Measurements from ENCODE around the gene CYP27C1. TPM values are rescaled to one million over a fixed set of nuclear protein-coding genes. Genes with fewer than 3 reads are reported as not detected.
"Not testable (repeated sequence)": the region's sequence is repeated elsewhere in the genome, so short reads cannot be mapped to it uniquely, and the experiment has no call there.

CYP27C1 gene
- total RNA-seq, 1 donor from 2014 or later: 10.2 TPM

DNA sequence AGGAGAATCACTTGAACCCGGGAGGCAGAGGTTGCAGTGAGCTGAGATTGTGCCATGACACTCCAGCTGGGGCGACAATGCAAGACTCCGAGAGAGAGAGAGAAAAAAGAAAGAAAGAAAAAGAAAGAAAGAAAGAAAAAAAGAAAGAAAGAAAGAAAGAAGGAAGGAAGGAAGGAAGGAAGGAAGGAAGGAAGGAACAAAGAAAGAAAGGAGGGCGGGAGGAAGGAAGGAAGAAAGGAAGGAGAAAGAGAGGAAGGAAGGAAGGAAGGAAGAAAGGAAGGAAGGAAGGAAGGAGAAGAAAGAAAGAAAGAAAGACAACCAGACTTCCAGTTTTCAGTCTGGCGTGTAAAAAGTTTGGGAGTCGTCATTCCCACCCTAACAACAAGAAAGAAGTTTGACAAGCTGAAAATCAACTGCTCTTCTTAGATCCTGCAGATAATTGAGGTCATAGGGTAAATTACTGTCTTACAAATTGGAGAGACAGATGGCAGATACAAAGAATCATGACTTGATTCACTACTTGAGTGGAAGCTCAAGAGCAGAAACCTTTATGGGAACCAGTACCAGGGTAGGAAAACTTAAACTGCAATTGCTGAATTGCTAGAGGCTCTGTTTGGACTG, 15.1 kb upstream of the CYP27C1 start:
- Mint-ChIP-seq H3K27ac (ENCODE audit: unreplicated experiment) (no peak overlapping the region), H3K4me3 (no peak overlapping the region)

DNA sequence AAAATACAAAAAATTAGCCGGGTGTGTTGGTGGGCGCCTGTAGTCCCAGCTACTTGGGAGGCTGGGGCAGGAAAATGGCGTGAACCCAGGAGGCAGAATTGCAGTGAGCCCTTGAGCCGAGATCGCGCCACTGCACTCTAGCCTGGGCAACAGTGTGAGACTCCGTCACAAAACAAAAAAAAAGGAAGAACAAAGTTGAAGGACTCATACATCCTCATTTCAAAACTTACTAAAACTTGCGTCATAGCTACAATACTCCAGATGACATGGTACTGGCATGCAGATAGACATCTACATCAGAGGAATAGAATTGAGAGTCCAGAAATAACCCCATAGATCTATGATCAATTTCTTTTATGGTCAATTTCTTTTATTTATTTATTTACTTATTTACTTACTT, 13.6 kb upstream of the CYP27C1 start:
- Mint-ChIP-seq H3K9me3 (peaks cover 9% of the 10 kb centered on the region), H3K4me3 (no peak overlapping the region), H3K27me3 (ENCODE audit: low read depth) (no peaks in the 10 kb centered on the region), H3K4me1 (peaks cover 11% of the 10 kb centered on the region), H3K27ac (ENCODE audit: unreplicated experiment) (no peak overlapping the region), H3K36me3 (ENCODE audit: low read depth) (peaks cover 9% of the 10 kb centered on the region)
- TF ChIP-seq, protein P1, sequence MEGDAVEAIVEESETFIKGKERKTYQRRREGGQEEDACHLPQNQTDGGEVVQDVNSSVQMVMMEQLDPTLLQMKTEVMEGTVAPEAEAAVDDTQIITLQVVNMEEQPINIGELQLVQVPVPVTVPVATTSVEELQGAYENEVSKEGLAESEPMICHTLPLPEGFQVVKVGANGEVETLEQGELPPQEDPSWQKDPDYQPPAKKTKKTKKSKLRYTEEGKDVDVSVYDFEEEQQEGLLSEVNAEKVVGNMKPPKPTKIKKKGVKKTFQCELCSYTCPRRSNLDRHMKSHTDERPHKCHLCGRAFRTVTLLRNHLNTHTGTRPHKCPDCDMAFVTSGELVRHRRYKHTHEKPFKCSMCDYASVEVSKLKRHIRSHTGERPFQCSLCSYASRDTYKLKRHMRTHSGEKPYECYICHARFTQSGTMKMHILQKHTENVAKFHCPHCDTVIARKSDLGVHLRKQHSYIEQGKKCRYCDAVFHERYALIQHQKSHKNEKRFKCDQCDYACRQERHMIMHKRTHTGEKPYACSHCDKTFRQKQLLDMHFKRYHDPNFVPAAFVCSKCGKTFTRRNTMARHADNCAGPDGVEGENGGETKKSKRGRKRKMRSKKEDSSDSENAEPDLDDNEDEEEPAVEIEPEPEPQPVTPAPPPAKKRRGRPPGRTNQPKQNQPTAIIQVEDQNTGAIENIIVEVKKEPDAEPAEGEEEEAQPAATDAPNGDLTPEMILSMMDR (conservative IDR thresholded peaks at IDR 0.05): no peak
- DNase-seq (ENCODE audit: low read depth, low spot score): no peak

More for the DNA sequence above, 15.1 kb upstream of the CYP27C1 start:
- peaks cover 16% of the 10 kb centered on the region for H3K36me3 Mint-ChIP-seq (ENCODE audit: low read depth)
- no peaks in the 10 kb centered on the region for H3K27me3 Mint-ChIP-seq (ENCODE audit: low read depth)
- peaks cover 6% of the 10 kb centered on the region for H3K9me3 Mint-ChIP-seq
- no peak for DNase-seq (ENCODE audit: low read depth, low spot score)
- H3K4me1 Mint-ChIP-seq: peaks cover 11% of the 10 kb centered on the region
- TF ChIP-seq, protein P1 (conservative IDR thresholded peaks at IDR 0.05): no peak

DNA sequence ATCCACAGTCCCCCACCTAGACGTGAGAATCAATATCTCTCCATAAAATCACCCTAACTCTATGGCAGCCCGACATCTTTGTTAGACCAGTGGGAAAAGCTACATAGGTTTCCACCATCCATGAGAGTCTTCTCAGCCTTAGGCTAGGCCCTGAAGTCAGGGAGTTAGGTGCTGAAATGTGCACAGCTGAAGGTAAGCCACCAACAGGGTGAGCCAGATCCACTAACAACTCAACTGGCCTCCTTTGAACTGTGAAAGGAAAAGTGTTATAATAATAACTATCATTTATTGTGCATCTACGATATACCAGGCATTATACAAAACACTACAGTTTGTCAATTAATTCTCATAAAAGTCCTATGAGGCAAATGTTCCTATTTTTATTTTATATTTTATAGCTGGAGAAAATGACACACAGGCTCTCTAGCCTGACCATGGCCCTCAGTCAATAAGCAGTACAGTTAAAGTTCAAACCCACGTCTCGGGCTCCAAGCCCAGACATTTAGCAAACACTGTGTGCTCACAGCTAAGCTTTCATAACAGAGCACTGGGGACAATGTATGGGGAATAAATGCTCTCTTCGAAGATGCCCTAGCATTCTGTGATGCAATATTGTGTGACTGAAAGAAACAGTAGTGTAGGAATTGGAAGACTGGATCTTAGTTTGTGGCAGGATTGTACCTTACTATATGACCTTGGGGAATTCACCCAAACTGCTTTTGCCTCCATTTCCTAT, 11.2 kb upstream of the CYP27C1 start:
- H3K4me1 Mint-ChIP-seq: peaks cover 15% of the 10 kb centered on the region
- TF ChIP-seq, protein P1 (conservative IDR thresholded peaks at IDR 0.05): no peak
- H3K27me3 Mint-ChIP-seq (ENCODE audit: low read depth): no peaks in the 10 kb centered on the region
- H3K36me3 Mint-ChIP-seq (ENCODE audit: low read depth): no peaks in the 10 kb centered on the region
- no peak overlapping the region for H3K4me3 Mint-ChIP-seq
- no peak for DNase-seq (ENCODE audit: low read depth, low spot score)
- H3K27ac Mint-ChIP-seq (ENCODE audit: unreplicated experiment): no peak overlapping the region
- peaks cover 5% of the 10 kb centered on the region for H3K9me3 Mint-ChIP-seq

DNA sequence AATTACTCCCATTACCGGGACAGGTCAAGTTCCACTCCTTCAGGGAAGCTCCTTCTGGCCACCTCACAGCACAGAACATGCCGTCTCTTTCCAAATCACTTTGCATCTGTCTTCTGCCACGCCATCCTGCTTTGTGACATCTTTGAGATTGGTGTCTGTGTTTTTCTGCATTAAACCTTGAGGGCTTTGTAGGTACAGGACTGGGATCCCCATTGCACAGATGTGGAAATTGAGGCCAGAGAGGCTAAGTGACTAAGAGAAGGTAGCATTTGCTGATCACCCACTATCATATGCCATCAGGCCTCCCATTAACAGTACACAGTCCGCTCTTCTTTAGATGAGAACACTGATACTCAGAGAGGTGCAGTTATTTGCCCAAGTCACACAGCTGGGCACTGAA, 9.5 kb upstream of the CYP27C1 start:
- TF ChIP-seq, protein P1 (conservative IDR thresholded peaks at IDR 0.05): no peak
- H3K27ac Mint-ChIP-seq (ENCODE audit: unreplicated experiment): no peak overlapping the region

DNA sequence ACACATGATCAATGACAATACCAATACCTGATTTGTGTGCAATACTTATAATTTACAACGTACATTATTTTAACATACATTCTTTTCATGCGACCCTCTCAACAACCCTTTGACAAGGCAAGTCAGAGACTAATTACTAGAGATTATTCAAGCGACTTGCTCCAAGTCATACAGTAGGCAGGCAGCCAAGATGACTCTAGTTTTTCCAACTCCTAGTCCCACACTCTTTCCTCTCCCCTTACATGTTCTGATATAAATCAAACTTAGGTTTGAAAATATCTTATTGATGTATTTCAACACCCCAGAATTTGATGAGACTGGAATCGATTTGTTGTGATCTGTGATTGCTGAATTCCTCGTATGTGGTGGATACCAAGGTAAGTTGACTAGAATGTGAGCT, 8.0 kb upstream of the CYP27C1 start:
- no peak overlapping the region for H3K27ac Mint-ChIP-seq (ENCODE audit: unreplicated experiment)
- peaks cover 5% of the 10 kb centered on the region for H3K9me3 Mint-ChIP-seq
- peaks cover 7% of the 10 kb centered on the region for H3K4me1 Mint-ChIP-seq
- H3K36me3 Mint-ChIP-seq (ENCODE audit: low read depth): no peaks in the 10 kb centered on the region
- no peak for DNase-seq (ENCODE audit: low read depth, low spot score)
- TF ChIP-seq, protein P1 (conservative IDR thresholded peaks at IDR 0.05): no peak
- no peaks in the 10 kb centered on the region for H3K27me3 Mint-ChIP-seq (ENCODE audit: low read depth)
- H3K4me3 Mint-ChIP-seq: no peak overlapping the region

More for the DNA sequence above, 9.5 kb upstream of the CYP27C1 start:
- DNase-seq (ENCODE audit: low read depth, low spot score): no peak
- H3K9me3 Mint-ChIP-seq: peaks cover 5% of the 10 kb centered on the region
- H3K27me3 Mint-ChIP-seq (ENCODE audit: low read depth): no peaks in the 10 kb centered on the region
- no peak overlapping the region for H3K4me3 Mint-ChIP-seq
- peaks cover 4% of the 10 kb centered on the region for H3K4me1 Mint-ChIP-seq
- H3K36me3 Mint-ChIP-seq (ENCODE audit: low read depth): no peaks in the 10 kb centered on the region

DNA sequence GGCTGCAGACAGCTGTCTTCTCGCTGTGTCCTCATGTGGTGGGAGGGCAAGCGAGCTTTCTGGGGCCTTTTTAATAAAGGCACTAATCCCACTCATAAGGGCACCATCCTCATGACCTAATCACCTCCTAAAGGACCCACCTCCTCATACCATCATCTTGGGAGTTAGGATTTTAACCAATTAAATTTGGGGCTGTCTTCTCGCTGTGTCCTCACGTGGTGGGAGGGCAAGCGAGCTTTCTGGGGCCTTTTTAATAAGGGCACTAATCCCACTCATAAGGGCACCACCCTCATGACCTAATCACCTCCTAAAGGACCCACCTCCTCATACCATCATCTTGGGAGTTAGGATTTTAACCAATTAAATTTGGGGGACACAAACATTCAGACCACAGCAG, 7.2 kb upstream of the CYP27C1 start:
- not testable (repeated sequence) for DNase-seq (ENCODE audit: low read depth, low spot score); H3K4me1 Mint-ChIP-seq; H3K27ac Mint-ChIP-seq (ENCODE audit: unreplicated experiment); H3K9me3 Mint-ChIP-seq; H3K27me3 Mint-ChIP-seq (ENCODE audit: low read depth); H3K36me3 Mint-ChIP-seq (ENCODE audit: low read depth); H3K4me3 Mint-ChIP-seq
